GM12892 (cell line): ENCODE results near the gene TSPY9.
"Not testable (repeated sequence)": the region's sequence is repeated elsewhere in the genome, so short reads cannot be mapped to it uniquely, and the experiment has no call there.

Experiments
- POLR2A ChIP-seq: IDR thresholded peaks from 2 replicates; pipeline ENCODE4 v1.6.1; 2011; ENCODE audit warnings: low read depth, low read length, control low read depth
- POLR2AphosphoS5 ChIP-seq: IDR thresholded peaks from 2 replicates; pipeline ENCODE4 v1.6.1; 2011; ENCODE audit warnings: low read depth, low read length, control low read depth
- TAF1 ChIP-seq: IDR thresholded peaks from 2 replicates; pipeline ENCODE4 v1.6.1; 2011; ENCODE audit warnings: low read depth, mild to moderate bottlenecking, control low read depth, low read length, borderline replicate concordance

GRCh38 chrY:9486967-9487366, at the start of gene TSPY9:
- TF ChIP-seq POLR2A, POLR2AphosphoS5, TAF1: not testable (repeated sequence)
